ENCODE data around the gene BTG2. TPM values are rescaled to one million over a fixed set of nuclear protein-coding genes. Genes with fewer than 3 reads are reported as not detected.

BTG2 gene
- total RNA-seq, 1 experiment from 2014 or later: 2.9 TPM

DNA sequence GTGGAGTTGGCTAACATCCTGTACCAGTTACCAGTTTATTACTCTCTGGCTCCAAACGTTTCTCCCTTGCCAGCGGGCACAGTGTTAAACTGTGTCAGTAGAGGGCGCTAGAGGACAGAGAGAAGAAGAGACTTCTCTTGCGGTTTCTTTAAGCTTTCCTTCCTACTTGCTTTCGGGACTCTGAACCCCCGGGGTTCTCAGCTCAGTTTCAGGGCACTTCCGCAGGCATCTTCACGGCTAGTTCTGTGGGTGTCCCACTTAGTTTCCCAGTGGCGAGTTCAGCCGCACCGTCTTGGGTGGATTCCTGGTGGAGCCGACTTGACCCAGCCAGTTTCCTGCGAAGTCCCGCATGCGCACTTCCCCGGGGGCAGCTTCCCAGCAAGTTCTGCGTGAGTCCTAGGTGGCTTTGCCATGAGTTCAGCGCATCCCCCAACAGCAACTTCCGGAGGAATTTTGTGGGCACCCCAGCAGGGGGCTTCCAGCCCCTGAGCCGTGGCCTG lies 37.9 kb upstream of the BTG2 start:
- no peak overlapping the region for H3K4ac ChIP-seq (ENCODE audit: low read depth, low read length)
- H3K4me2 ChIP-seq (ENCODE audit: insufficient read depth, insufficient read length, low read length): peak overlapping the region; percentile 86
- peak overlapping the region; percentile 45; the same call in 1 of the 2 replicates for H3K14ac ChIP-seq (ENCODE audit: insufficient read depth, low read length)
- no peaks in the 10 kb centered on the region for H4K20me1 ChIP-seq (ENCODE audit: control insufficient read depth, insufficient read depth, insufficient read length)
- no peak overlapping the region for H4K91ac ChIP-seq (ENCODE audit: insufficient read length, low read depth, low read length)
- TF ChIP-seq, protein P1, sequence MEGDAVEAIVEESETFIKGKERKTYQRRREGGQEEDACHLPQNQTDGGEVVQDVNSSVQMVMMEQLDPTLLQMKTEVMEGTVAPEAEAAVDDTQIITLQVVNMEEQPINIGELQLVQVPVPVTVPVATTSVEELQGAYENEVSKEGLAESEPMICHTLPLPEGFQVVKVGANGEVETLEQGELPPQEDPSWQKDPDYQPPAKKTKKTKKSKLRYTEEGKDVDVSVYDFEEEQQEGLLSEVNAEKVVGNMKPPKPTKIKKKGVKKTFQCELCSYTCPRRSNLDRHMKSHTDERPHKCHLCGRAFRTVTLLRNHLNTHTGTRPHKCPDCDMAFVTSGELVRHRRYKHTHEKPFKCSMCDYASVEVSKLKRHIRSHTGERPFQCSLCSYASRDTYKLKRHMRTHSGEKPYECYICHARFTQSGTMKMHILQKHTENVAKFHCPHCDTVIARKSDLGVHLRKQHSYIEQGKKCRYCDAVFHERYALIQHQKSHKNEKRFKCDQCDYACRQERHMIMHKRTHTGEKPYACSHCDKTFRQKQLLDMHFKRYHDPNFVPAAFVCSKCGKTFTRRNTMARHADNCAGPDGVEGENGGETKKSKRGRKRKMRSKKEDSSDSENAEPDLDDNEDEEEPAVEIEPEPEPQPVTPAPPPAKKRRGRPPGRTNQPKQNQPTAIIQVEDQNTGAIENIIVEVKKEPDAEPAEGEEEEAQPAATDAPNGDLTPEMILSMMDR (conservative IDR thresholded peaks at IDR 0.05): peak; percentile 96
- H4K5ac ChIP-seq (ENCODE audit: insufficient read length, low read depth, low read length): no peak overlapping the region
- H3K23ac ChIP-seq (ENCODE audit: insufficient read length, low read depth, low read length): no peak overlapping the region
- H3K27me3 ChIP-seq (ENCODE audit: insufficient read depth, low read length): no peaks in the 10 kb centered on the region; the same call in 1 of the 2 replicates
- H3K9me3 ChIP-seq (ENCODE audit: control insufficient read depth, low read depth, low read length): no peaks in the 10 kb centered on the region
- Mint-ChIP-seq H3K36me3 (ENCODE audit: insufficient read depth in 1 of 3, low read depth in 3 of 3) (no peaks in the 10 kb centered on the region), H3K9me3 (no peaks in the 10 kb centered on the region; a peak in 1 of 5 replicates), H3K27me3 (ENCODE audit: low read depth) (peaks cover 24% of the 10 kb centered on the region), H3K4me3 (peak overlapping the region; percentile 80 to 81), H3K4me1 (peaks cover 11 to 22% of the 10 kb centered on the region in 2 experiments), H3K27ac (0 out of 7 replicates have a peak overlapping the region, but pooled peaks of 1 of the 3 experiments have one; percentile 34)
- no peak overlapping the region for H3T11ph ChIP-seq (ENCODE audit: low read length)
- H2BK12ac ChIP-seq (ENCODE audit: insufficient read length, low read depth, low read length): no peak overlapping the region
- H2BK20ac ChIP-seq (ENCODE audit: low read depth, low read length, poor library complexity, severe bottlenecking): no peak overlapping the region
- H3K18ac ChIP-seq (ENCODE audit: insufficient read length, low read depth, low read length): peak overlapping the region; percentile 64
- no peaks in the 10 kb centered on the region for H3K79me1 ChIP-seq (ENCODE audit: insufficient read depth, low read depth, low read length, poor library complexity, severe bottlenecking)
- no peak overlapping the region for H2BK120ac ChIP-seq (ENCODE audit: low read depth, low read length, poor library complexity, severe bottlenecking)
- H2BK5ac ChIP-seq (ENCODE audit: insufficient read length, low read length): no peak overlapping the region
- peaks cover 7% of the 10 kb centered on the region for H3K23me2 ChIP-seq (ENCODE audit: insufficient read length, low read depth, low read length, poor library complexity, severe bottlenecking)
- H3K27ac ChIP-seq (ENCODE audit: insufficient read length, low read depth, low read length): no peak overlapping the region
- no peak overlapping the region for H3K56ac ChIP-seq (ENCODE audit: insufficient read length, low read depth, low read length)
- DNase-seq: peak; percentile 86
- no peaks in the 10 kb centered on the region for H3K4me1 ChIP-seq (ENCODE audit: insufficient read depth, low read length)
- H3K9ac ChIP-seq (ENCODE audit: extremely low read depth, insufficient read length, low read length): no peak overlapping the region
- no peak overlapping the region for H2BK15ac ChIP-seq (ENCODE audit: low read depth, low read length)
- no peak overlapping the region for H2AK5ac ChIP-seq (ENCODE audit: insufficient read length, low read length)
- H3K79me2 ChIP-seq (ENCODE audit: insufficient read depth, low read length): no peaks in the 10 kb centered on the region
- no peak overlapping the region for H4K8ac ChIP-seq (replicated peaks; ENCODE audit: insufficient read length, low read depth, low read length)
- peak overlapping the region; percentile 88 for H2AFZ ChIP-seq (ENCODE audit: low read length)
- no CpG with 5 or more reads among the region's 20 CpGs for WGBS (ENCODE audit: extremely low coverage, insufficient read length, low lambda C conversion rate)
